Ishikawa (cell line): Measurements from ENCODE around the gene P4HA3.

ENCODE experiments used
- CEBPB ChIP-seq: IDR thresholded peaks from 2 replicates; pipeline ENCODE4 v1.6.1; 2012
- EP300 ChIP-seq: IDR thresholded peaks from 2 replicates; pipeline ENCODE4 v1.6.1; 2012; ENCODE audit warnings: borderline replicate concordance
- USF1 ChIP-seq: IDR thresholded peaks from 2 replicates; pipeline ENCODE4 v1.6.1; 2012

- TF ChIP-seq CEBPB (no peak), EP300 (no peak), USF1 (no peak)
Observed at GRCh38 chr11:74288161-74288560, 23.3 kb downstream of the P4HA3 start.
